Endothelial cell (in vitro differentiated cells): ENCODE data around the gene LHX4. TPM values are rescaled to one million over a fixed set of nuclear protein-coding genes. Genes with fewer than 3 reads are reported as not detected.
A peak's percentile ranks its signal among the peaks of the same experiment; 100 is the strongest.

Experiments used
- DNase-seq: peaks from one replicate; pipeline ENCODE4 v3.0.0; 2021; ENCODE audit warnings: low spot score
- H3K27ac Mint-ChIP-seq: one replicate; pipeline ENCODE4 v1.8.0; 2021; ENCODE audit warnings: mixed read lengths, inconsistent platforms; ENCODE audit not compliant: unreplicated experiment
- H3K27me3 Mint-ChIP-seq: one replicate; pipeline ENCODE4 v1.8.0; 2021; ENCODE audit warnings: mild to moderate bottlenecking, moderate library complexity, mixed read lengths, inconsistent platforms; ENCODE audit not compliant: unreplicated experiment
- H3K36me3 Mint-ChIP-seq: one replicate; pipeline ENCODE4 v1.8.0; 2021; ENCODE audit warnings: mild to moderate bottlenecking, low read depth, mixed read lengths, inconsistent platforms; ENCODE audit not compliant: unreplicated experiment
- H3K4me1 Mint-ChIP-seq: one replicate; pipeline ENCODE4 v1.8.0; 2021; ENCODE audit warnings: mild to moderate bottlenecking, mixed read lengths, inconsistent platforms; ENCODE audit not compliant: unreplicated experiment
- H3K4me3 Mint-ChIP-seq: one replicate; pipeline ENCODE4 v1.8.0; 2021; ENCODE audit warnings: mild to moderate bottlenecking, mixed read lengths, inconsistent platforms; ENCODE audit not compliant: unreplicated experiment
- H3K9me3 Mint-ChIP-seq: one replicate; pipeline ENCODE4 v1.8.0; 2021; ENCODE audit warnings: mixed read lengths, inconsistent platforms; ENCODE audit not compliant: unreplicated experiment
- CTCF ChIP-seq: fragments of 200-600 bp; sonication (generic); IDR thresholded peaks from one replicate; pipeline ENCODE4 v1.5.0; 2021; ENCODE audit warnings: antibody characterized with exemption; ENCODE audit not compliant: unreplicated experiment
- total RNA-seq: library from RNA; stranded (reverse); fragmentation: NEBNext Ultra II Directional; extraction: Animal tissue kit (Norgen Biotek cat#: 25700); gene quantifications from one replicate; pipeline ENCODE4 v1.2.1, GENCODE V29; 2021; ENCODE audit not compliant: unreplicated experiment

LHX4 gene
- total RNA-seq, 1 donor from 2014 or later = 1.5 TPM

DNA sequence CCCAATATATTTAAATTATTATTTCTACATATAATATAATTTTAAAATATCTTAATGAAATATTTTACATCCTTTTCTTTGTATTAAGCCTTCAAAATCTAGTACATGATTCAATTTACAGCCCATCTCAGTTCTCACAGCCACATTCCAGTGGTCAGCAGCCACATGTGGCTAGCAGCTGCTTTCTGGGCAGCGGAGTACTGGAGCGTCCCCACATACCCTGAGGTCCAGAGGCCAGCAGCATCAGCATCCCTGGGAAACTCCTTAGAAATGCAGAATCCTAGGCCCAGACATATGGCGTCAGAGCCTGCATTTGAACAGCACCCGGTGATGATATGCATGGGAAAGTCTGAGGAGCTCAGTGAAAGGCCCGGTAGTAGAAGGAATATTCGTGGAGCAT, 8.6 kb upstream of the LHX4 start:
- H3K27me3 Mint-ChIP-seq = peaks cover 2% of the 10 kb centered on the region
- peaks cover 7% of the 10 kb centered on the region for H3K4me1 Mint-ChIP-seq
- no peaks in the 10 kb centered on the region for H3K36me3 Mint-ChIP-seq
- H3K27ac Mint-ChIP-seq = no peak overlapping the region
- no peak for TF ChIP-seq CTCF
- H3K4me3 Mint-ChIP-seq = no peak overlapping the region
- no peak for DNase-seq
- no peaks in the 10 kb centered on the region for H3K9me3 Mint-ChIP-seq

GRCh38 chr1:180224902-180225301, 5.2 kb upstream of the LHX4 start:
- H3K27me3 Mint-ChIP-seq = peaks cover 7% of the 10 kb centered on the region

DNA sequence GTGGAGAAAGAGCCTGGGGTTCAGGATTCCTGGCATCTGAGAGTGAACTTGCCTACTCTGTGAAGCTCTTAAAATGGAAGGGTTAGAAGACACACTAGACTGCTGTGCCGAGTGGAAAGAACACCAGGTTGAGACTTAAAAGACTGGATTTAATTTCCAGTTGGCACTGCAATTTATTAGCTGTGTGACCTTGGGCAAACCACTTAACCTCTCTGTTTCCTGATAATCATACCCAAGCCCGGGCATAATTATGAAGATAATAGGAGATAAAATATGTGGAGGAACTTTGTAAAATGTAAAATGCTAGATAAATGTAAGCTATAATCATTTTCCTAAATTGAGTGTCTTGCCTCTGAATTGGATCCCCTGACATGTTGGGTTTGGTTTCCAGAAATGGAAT, 4.7 kb upstream of the LHX4 start:
- H3K27me3 Mint-ChIP-seq = peaks cover 7% of the 10 kb centered on the region
- no peak for TF ChIP-seq CTCF
- peaks cover 11% of the 10 kb centered on the region for H3K4me1 Mint-ChIP-seq
- H3K36me3 Mint-ChIP-seq = peaks cover 4% of the 10 kb centered on the region
- no peaks in the 10 kb centered on the region for H3K9me3 Mint-ChIP-seq
- no peak overlapping the region for H3K27ac Mint-ChIP-seq
- no peak for DNase-seq
- H3K4me3 Mint-ChIP-seq = no peak overlapping the region

More at GRCh38 chr1:180224902-180225301, 5.2 kb upstream of the LHX4 start:
- no peak for TF ChIP-seq CTCF
- DNase-seq = no peak
- Mint-ChIP-seq H3K4me3 (no peak overlapping the region), H3K27ac (no peak overlapping the region), H3K4me1 (peaks cover 11% of the 10 kb centered on the region), H3K36me3 (peaks cover 4% of the 10 kb centered on the region), H3K9me3 (no peaks in the 10 kb centered on the region)

DNA sequence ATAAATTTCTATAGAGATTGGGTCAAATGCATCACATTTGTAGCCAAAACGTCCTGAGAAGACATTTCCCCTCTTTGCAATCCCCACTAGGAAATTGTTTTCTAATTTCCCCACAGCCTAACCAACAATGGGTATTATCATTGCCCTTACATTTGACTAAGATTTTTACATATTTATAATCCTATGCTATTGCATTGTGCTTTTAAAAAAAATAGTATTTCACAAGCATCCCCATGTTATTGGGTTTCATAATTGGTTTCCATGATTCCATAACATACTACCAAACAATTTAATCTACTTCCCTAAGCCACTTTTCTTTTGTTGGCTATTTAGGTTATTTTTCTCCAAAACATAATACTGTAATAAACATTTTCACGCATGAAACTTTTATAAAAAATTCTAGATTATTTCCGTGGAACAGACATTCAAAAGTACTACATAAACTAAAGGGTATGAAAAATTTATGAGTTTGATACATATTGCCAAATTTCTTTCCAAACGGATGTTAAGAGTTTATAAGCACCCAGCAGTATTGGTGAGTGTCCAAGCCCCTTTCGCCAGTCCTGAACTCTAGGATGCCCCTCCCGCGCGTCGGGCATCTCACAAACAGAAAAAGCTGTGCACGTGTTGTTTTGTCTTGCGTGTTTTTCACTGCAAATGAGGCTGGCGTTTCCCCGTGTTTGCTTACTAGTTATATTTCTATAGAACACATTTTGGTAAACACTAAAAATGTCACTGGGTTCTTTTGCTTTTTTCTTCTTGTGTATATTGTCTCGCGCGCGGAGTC, 2.0 kb upstream of the LHX4 start:
- Mint-ChIP-seq H3K4me1 (peaks cover 6% of the 10 kb centered on the region), H3K9me3 (no peaks in the 10 kb centered on the region), H3K36me3 (peaks cover 4% of the 10 kb centered on the region), H3K4me3 (peak overlapping the region; percentile 80), H3K27me3 (peaks cover 16% of the 10 kb centered on the region), H3K27ac (peak overlapping the region; percentile 70)
- TF ChIP-seq CTCF = no peak
- no peak for DNase-seq

DNA sequence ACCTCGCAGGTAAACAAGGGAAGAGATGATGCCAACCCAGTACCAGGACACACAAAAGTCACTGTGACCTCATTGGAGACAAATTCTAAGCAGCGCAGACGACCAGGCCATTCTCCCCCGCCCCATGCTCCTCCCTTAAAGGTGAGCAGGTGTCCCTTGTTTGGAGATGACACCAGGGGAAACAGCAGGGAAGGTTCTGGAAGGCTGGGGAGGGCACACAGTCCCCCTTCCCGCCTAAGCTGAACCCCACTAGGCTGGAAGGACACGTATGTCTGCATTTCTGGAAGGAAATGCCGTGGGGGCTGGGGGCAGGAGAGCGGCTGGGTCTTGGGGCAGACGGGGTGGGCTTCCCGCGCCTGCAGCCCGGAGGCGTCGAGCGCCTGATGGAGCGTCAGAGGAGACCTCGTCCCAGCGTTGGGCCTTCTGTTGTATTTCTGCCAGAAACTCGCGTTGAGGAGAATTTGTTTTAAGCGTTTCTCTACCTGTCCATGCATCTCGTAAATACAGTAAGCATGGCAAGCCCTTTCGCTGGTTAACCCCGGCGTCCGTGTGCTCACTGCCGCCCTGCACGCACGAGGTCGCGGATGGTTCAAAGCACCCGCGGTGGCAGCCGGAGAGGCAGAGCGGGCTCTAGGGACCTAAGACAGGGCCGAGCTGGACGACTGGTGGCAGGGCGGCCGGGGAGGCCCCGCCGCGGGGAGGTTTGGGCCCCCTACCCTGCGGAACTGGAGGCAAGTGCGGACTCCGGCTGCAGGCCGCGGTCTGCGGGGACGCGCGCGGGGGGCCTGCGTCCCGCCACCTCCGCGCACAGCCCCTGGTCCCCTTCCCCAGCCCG, 1.2 kb upstream of the LHX4 start:
- H3K36me3 Mint-ChIP-seq = peaks cover 4% of the 10 kb centered on the region
- peaks cover 6% of the 10 kb centered on the region for H3K4me1 Mint-ChIP-seq
- no peak for DNase-seq
- H3K4me3 Mint-ChIP-seq = peak overlapping the region; percentile 80
- H3K27ac Mint-ChIP-seq = peak overlapping the region; percentile 70
- no peak for TF ChIP-seq CTCF
- H3K9me3 Mint-ChIP-seq = no peaks in the 10 kb centered on the region
- H3K27me3 Mint-ChIP-seq = peaks cover 21% of the 10 kb centered on the region
